CD4-positive, alpha-beta T cell treated with Interleukin-2 at 100 ng/mL for 4 hours (primary cell): Measurements from ENCODE around the gene BEND3.
"Not testable (repeated sequence)": the region's sequence is repeated elsewhere in the genome, so short reads cannot be mapped to it uniquely, and the experiment has no call there.

Source experiments
- DNase-seq: peaks from one replicate; pipeline ENCODE4 v3.0.0-alpha.2; 2020; ENCODE audit warnings: low spot score

The BEND3 gene

GRCh38 chr6:107121266-107121665 lies 6.0 kb upstream of the BEND3 start:
- no peak for DNase-seq

DNA sequence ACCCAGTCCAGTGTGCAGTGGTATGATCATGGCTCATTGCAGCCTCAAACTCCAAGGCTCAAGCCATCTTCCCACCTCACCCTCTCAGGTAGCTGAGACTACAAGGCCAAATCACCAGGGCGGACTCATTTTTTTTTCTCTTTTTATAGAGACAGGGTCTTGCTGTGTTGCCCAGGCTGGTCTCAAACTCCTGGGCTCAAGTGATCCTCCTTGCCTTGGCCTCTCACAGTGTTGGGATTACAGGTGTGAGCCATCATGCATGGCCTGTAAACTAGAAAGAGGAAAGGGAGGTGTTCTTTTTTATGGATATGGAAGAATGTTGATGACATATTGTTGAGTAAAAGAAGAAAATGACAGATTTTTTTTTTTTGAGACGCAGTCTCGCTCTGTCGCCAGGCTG lies 5.1 kb upstream of the BEND3 start:
- no peak for DNase-seq

- no peak for DNase-seq
Measured at GRCh38 chr6:107118976-107119375, 3.7 kb upstream of the BEND3 start.

- not testable (repeated sequence) for DNase-seq
Measured at GRCh38 chr6:107118540-107118939, 3.2 kb upstream of the BEND3 start.

DNA sequence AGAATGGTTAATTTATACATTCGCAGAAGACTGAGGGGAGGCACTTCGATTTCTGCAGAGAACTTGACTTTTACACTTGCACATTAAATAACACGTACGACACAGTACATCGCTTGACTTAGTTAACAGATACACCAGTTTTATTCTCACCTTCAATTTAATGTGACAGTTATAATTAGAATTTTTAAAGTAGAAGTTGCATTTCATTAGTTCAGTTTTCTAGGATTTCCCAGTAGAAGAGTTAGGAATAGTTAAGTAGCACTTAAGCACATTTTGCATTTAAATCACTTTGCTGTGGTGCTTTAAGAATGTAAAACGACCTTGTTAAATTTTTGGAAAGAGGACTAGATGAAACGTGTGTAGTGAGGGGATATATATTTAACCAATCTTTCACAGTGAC lies 1.6 kb upstream of the BEND3 start:
- DNase-seq, result no peak

GRCh38 chr6:107116328-107116892 lies 1.1 kb upstream of the BEND3 start:
- no peak for DNase-seq

- peak; percentile 15 for DNase-seq
Measured at GRCh38 chr6:107115695-107116327, 496 bp upstream of the BEND3 start.

DNA sequence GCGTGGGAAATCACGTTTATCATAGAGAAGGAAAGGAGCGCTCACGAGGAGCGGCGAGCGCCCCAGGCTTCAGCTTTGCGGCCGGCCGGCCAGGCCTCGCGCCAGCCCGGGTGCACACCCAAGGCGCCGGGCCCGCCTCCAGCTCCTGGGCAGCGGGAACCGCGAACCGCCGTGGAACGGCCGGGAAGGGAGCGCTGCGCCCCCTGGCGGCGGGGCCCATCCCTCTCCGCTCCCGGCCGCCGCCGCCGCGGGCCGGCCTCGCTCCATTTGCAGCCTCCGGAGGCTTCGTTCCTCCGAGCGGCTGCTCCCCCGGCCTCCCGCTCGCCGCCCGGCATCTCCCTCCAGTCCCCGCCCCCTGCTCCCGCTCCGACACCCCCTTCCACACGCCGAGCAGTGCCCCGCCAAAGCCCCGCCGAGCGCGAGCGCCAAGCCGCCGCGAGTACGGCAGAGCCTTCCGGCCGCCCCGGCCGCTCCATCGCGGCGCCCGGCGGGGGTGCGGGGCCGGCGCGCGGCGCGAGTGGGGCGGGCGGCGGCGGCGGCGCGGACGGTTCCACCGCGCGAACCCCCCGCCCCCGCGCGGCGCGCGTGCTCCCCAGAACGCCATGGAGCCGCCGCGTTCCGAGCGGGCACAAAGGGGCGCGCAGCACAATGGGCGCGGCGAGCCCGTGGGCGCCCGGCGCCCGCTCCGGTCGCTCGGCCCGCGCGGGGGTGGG lies 946 bp downstream of the BEND3 start:
- peak; percentile 62 for DNase-seq

GRCh38 chr6:107110200-107110599 lies 5.1 kb downstream of the BEND3 start:
- DNase-seq, result no peak

DNA sequence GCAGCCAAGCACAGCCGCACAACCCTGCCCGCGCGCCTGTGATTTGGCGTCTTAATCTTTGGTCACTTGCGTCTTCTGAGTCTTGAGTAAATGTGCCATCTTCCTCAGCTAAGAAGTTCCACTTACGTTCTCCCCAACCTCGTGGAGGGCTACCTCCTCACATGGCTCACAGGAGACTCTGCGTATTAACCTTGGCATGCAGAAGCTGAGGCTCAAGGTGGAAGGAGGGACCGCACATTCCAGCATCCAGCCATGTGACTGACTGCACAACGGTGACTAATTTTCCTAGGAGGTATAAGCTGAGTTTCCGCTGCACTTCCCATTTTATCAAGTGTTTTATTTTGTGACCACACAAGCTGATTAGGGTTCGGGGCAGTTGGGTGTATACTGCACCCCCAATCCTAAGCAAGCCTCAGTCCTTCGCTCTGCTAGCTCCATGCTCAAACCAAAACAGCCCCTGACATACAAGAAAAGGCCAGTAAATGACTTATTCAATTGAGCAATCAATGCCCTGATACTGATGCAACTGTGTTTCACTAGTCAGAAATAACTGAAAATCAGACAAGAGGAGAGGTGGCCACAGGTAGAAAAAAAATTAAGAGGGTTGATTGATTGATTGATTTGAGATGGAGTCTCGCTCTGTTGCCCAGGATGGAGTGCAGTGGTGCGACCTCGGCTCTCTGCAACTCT lies 7.0 kb downstream of the BEND3 start:
- no peak for DNase-seq

- DNase-seq, result no peak
Measured at GRCh38 chr6:107107791-107108190, 7.5 kb downstream of the BEND3 start.

DNA sequence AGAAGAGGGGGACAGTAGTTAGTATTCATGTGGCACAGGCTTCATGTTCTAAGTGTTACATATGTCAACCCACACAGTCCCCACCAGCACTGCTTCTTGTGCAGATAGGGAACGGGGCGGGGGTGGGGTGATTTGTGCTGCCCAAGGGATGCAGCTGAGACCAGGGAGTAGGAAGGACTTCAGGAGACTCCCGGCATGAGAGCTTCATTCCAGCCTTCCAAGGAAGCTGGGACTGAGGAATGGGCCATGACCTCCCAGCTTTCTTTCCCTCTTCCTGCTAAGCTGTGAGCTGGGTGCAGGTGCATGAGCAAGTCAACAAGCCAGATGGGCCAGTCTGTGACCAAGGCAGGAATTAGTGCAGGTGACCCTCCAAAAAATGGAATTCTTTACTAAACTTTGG lies 9.2 kb downstream of the BEND3 start:
- no peak for DNase-seq

GRCh38 chr6:107105511-107106116 lies 9.7 kb downstream of the BEND3 start:
- DNase-seq, result no peak

GRCh38 chr6:107103082-107103481 lies 12.2 kb downstream of the BEND3 start:
- no peak for DNase-seq

DNA sequence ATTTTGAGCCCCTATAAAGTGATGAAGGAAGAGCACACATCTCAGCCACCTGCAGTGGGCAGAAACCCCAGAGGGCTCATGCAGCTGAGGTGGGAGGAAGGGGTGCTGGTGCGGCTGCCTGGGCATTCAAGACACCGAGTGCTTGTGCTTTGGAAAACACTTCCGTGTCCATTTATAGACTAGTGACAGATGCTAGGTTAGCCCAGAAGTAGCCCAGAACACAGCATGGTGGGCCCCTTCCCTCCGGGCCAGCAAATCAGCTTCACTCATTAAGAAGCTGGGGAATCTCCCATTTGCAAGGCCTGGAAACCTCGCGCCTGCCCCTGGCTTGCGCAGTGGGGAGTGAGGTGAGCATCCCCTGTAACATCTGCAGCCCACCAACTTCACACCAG lies 12.9 kb downstream of the BEND3 start:
- DNase-seq, result no peak

GRCh38 chr6:107101686-107102413 lies 13.5 kb downstream of the BEND3 start:
- DNase-seq, result no peak

DNA sequence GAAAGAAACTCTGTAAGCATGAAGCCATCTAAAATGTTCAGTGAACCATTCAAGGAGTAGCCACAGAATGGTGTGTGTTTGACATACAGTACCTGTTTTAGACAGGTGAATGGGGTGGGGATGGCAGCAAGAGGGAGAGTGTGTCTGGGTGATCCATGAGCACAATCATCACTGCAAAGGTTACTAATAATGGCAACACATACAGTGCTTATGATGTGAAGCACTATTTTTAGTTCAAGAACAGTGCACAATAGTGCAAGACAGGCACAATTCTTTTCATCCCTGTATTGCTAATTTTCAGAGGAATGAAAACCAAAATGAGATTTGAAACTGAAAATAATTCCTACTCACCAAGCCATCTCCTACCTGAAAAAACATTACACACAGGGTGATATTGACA lies 14.1 kb downstream of the BEND3 start:
- no peak for DNase-seq

- no peak for DNase-seq
Measured at GRCh38 chr6:107098436-107099307, 16.6 kb downstream of the BEND3 start.

DNA sequence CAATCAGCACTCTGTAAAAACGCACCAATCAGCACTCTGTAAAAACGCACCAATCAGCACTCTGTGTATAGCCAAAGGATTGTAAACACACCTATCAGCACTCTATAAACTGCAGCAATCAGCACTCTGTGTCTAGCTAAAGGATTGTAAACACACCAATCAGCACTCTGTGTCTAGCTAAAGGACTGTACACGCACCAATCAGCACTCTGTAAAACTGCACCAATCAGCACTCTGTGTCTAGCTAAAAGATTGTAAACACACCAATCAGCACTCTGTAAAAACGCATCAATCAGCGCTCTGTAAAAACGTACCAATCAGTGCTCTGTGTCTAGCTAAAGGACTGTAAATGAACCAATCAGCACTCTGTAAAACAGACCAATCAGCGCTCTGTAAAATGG lies 30.9 kb downstream of the BEND3 start:
- not testable (repeated sequence) for DNase-seq

GRCh38 chr6:107083921-107084320 lies 31.4 kb downstream of the BEND3 start:
- DNase-seq, result no peak
